SK-N-SH (cell line): ENCODE data around the gene CD248. TPM values are rescaled to one million over a fixed set of nuclear protein-coding genes. Genes with fewer than 3 reads are reported as not detected.

Experiments
- CTCF ChIP-seq: fragments of 200-600 bp; sonication (generic); IDR thresholded peaks from 2 replicates; pipeline ENCODE4 v1.6.1; 2017; ENCODE audit warnings: antibody characterized with exemption, mild to moderate bottlenecking, moderate library complexity
- ELF1 ChIP-seq: IDR thresholded peaks from 2 replicates; pipeline ENCODE4 v1.4.0; 2012
- EZH2phosphoT487 ChIP-seq: fragments of 200-600 bp; sonication (generic); IDR thresholded peaks from 2 replicates; pipeline ENCODE4 v1.6.1; 2017; ENCODE audit warnings: low read depth, mixed run types, mild to moderate bottlenecking, antibody characterized with exemption, moderate library complexity, borderline replicate concordance
- FOSL2 ChIP-seq: IDR thresholded peaks from 2 replicates; pipeline ENCODE4 v1.4.0; 2012; ENCODE audit warnings: low read depth, mild to moderate bottlenecking, moderate library complexity, borderline replicate concordance
- FOXJ3 ChIP-seq: sonication (generic); formaldehyde crosslinking; IDR thresholded peaks from 2 replicates; pipeline ENCODE4 v1.5.1; 2020; ENCODE audit warnings: mild to moderate bottlenecking, missing genetic modification reagents
- FOXM1 ChIP-seq: IDR thresholded peaks from 2 replicates; pipeline ENCODE4 v1.4.0; 2012; ENCODE audit warnings: low read depth, mild to moderate bottlenecking
- GABPA ChIP-seq: IDR thresholded peaks from 2 replicates; pipeline ENCODE4 v1.4.0; 2012; ENCODE audit warnings: low read depth, mild to moderate bottlenecking
- GATA2 ChIP-seq: sonication (generic); formaldehyde crosslinking; IDR thresholded peaks from 2 replicates; pipeline ENCODE4 v1.5.0; 2020; ENCODE audit warnings: mild to moderate bottlenecking, missing genetic modification reagents
- MXI1 ChIP-seq: IDR thresholded peaks from 2 replicates; pipeline ENCODE4 v1.6.1; 2012; ENCODE audit warnings: mild to moderate bottlenecking, low read depth, low read length, improper control_type of control experiment
- NFIC ChIP-seq: IDR thresholded peaks from 2 replicates; pipeline ENCODE4 v1.4.0; 2012; ENCODE audit warnings: borderline replicate concordance
- NRF1 ChIP-seq: IDR thresholded peaks from 2 replicates; pipeline ENCODE4 v1.6.1; 2012; ENCODE audit warnings: low read depth, mild to moderate bottlenecking, low read length
- RCOR1 ChIP-seq: fragments of 150-350 bp; IDR thresholded peaks from 2 replicates; pipeline ENCODE4 v1.6.1; 2017; ENCODE audit warnings: antibody characterized with exemption, low read length
- REST ChIP-seq: IDR thresholded peaks from 2 replicates; pipeline ENCODE4 v1.6.1; 2012; ENCODE audit warnings: mild to moderate bottlenecking, low read depth, low read length, moderate library complexity
- RXRA ChIP-seq: IDR thresholded peaks from 2 replicates; pipeline ENCODE4 v1.4.0; 2012; ENCODE audit warnings: low read depth, mild to moderate bottlenecking, borderline replicate concordance
- SIN3A ChIP-seq: IDR thresholded peaks from 2 replicates; pipeline ENCODE4 v1.6.1; 2012; ENCODE audit warnings: low read depth, mild to moderate bottlenecking, low read length, moderate library complexity, borderline replicate concordance
- SMC3 ChIP-seq: IDR thresholded peaks from 2 replicates; pipeline ENCODE4 v1.6.1; 2012; ENCODE audit warnings: low read depth, low read length, improper control_type of control experiment
- USF2 ChIP-seq: fragments of 150-350 bp; IDR thresholded peaks from 2 replicates; pipeline ENCODE4 v1.6.1; 2017; ENCODE audit warnings: antibody characterized with exemption, low read length, low read depth, borderline replicate concordance
- YY1 ChIP-seq: IDR thresholded peaks from 2 replicates; pipeline ENCODE4 v1.4.0; 2012; ENCODE audit warnings: low read depth, mild to moderate bottlenecking
- polyA plus RNA-seq, 3 experiments: library from polyadenylated mRNA; depleted of rRNA; stranded (reverse); fragments of >200 nt; gene quantifications; 2 replicates each; pipeline ENCODE4 v1.2.3, GENCODE V29; 2012
- TF ChIP-seq, protein P1 (sequence below): fragments of 150-350 bp; IDR thresholded peaks from 2 replicates; pipeline ENCODE4 v1.6.1; 2016; ENCODE audit warnings: mild to moderate bottlenecking, low read depth, low read length
- TF ChIP-seq, protein P2 (sequence below): IDR thresholded peaks from 2 replicates; pipeline ENCODE4 v1.4.0; 2012; ENCODE audit warnings: low read depth

CD248 gene
- polyA plus RNA-seq, 1 of the 3 experiments (the other 2 are of a cell fraction): 7.7 TPM

GRCh38 chr11:66282468-66283455, 34.1 kb downstream of the CD248 start (continued):
- TF ChIP-seq REST: peak; percentile 44; the same call in 1 of the 2 replicates
- no peak for TF ChIP-seq NRF1
- TF ChIP-seq FOXJ3 (CRISPR knock-in tag): no peak
- no peak for TF ChIP-seq RXRA
- peak; percentile 95 for TF ChIP-seq CTCF
- no peak for TF ChIP-seq EZH2phosphoT487
- TF ChIP-seq SIN3A: peak; percentile 58; the same call in 1 of the 2 replicates
- TF ChIP-seq GABPA: no peak
- peak; percentile 65 for TF ChIP-seq RCOR1
- TF ChIP-seq YY1: no peak
- 0 out of 2 replicates have a peak, but pooled peaks have one; percentile 17 for TF ChIP-seq FOXM1
- TF ChIP-seq, protein P1, sequence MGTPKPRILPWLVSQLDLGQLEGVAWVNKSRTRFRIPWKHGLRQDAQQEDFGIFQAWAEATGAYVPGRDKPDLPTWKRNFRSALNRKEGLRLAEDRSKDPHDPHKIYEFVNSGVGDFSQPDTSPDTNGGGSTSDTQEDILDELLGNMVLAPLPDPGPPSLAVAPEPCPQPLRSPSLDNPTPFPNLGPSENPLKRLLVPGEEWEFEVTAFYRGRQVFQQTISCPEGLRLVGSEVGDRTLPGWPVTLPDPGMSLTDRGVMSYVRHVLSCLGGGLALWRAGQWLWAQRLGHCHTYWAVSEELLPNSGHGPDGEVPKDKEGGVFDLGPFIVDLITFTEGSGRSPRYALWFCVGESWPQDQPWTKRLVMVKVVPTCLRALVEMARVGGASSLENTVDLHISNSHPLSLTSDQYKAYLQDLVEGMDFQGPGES: no peak
- TF ChIP-seq FOSL2: no peak
- no peak for TF ChIP-seq ELF1
- TF ChIP-seq GATA2 (CRISPR knock-in tag): no peak
- TF ChIP-seq USF2: no peak
- TF ChIP-seq, protein P2, sequence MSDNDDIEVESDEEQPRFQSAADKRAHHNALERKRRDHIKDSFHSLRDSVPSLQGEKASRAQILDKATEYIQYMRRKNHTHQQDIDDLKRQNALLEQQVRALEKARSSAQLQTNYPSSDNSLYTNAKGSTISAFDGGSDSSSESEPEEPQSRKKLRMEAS: 0 out of 2 replicates have a peak, but pooled peaks have one; percentile 31
- peak; percentile 76 for TF ChIP-seq SMC3
- TF ChIP-seq MXI1: peak; percentile 100
- no peak for TF ChIP-seq NFIC
- TF ChIP-seq, all 33 proteins: peak for 11
